GM19438 (cell line): Measurements from ENCODE around the gene TBRG4.

ENCODE experiments used
- ATAC-seq: cut with Tn5 transposase; IDR thresholded peaks from one replicate; pipeline ENCODE4 v1.9.1; 2021; ENCODE audit warnings: low read depth; ENCODE audit not compliant: unreplicated experiment

TBRG4 gene

DNA sequence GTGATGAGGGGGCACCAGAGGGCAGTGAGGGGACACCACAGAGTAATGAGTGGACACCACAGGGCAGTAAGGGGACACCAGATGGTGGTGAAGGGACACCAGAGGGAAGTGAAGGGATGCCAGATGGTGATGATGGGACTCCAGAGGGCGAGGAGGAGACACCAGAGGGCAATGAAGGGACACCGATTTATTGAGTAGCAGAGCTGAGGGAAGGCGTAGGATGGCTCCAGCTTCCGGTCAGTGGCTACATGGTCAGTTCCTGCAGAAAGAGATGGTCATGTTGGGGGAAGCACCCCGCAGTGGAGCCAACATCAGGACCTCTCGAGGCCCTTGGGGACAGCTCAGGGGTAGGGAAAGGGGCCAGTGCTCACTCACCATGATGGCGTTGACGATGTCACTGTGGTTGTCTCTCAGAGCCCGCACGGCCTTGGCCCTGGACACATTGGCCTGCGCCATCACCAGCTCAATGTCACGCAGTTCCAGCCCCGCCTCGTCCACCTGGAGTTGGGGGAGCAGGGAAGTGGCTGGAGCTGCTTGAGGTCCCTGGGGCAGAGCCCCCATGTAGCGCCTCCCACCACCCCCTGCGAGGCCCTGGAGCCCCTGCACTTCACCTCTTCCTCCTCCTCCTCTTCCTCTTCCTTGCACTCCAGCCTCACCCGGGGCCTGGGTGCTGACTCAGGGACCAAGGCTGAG is 31.1 kb downstream of the TBRG4 start:
- ATAC-seq: no peak

DNA sequence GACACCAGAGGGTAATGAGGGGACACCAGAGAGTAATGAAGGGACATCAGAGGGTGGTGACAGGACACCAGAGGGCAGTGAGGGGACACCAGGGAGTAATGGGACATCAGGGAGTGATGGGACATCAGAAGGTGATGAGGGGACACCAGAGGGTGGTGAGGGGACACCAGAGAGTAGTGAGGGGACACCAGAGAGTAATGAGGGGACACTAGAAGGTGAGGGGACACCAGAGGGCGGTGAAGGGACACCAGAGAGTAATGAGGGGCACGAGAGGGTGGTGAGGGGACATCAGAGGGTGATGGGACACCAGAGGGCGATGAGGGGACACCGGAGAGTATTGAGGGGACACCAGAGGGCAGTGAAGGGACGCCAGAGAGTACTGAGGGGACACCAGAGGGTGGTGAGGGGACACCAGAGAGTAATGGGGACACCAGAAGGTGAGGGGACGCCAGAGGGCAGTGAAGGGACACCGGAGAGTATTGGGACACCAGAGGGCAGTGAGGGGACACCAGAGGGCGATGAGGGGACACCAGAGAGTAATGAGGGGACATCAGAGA is 33.3 kb downstream of the TBRG4 start:
- no peak for ATAC-seq

DNA sequence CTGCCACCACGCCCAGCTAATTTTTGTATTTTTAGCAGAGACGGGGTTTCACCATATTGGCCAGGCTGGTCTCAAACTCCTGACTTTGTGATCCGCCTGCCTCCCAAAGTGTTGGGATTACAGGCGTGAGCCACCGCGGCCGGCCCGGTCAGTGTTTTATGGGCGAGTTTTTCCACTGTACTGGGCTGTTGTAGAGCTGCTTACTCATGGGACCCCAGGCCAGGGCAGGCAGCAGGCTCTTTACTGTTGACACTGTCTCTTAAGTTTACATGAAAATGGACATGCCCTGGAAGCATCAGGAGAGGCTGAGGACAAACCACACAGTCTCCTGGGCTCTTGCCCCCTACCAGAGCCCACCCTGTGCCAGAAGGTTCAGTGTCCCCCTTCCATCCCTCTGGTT is 33.9 kb downstream of the TBRG4 start:
- no peak for ATAC-seq

DNA sequence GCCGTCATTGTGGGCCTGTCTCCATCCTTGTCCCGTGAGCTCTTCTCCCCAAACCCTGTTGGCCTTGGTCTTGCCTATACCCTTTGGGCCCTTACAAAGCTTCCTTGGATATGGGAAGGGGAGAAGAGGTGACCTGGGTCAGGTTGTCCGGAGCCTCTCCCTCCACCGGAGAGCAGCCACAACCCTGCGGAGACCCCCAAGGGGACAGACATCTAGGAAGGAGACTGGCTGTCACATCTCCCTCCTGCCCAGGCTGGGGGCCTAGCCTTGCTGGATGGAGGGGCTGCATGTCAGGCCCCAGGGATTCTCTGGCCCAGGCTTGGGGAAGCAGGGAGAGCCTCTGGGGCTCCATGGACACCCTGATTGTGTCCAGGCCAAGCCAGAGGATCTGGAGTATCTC is 34.6 kb downstream of the TBRG4 start:
- ATAC-seq: no peak

DNA sequence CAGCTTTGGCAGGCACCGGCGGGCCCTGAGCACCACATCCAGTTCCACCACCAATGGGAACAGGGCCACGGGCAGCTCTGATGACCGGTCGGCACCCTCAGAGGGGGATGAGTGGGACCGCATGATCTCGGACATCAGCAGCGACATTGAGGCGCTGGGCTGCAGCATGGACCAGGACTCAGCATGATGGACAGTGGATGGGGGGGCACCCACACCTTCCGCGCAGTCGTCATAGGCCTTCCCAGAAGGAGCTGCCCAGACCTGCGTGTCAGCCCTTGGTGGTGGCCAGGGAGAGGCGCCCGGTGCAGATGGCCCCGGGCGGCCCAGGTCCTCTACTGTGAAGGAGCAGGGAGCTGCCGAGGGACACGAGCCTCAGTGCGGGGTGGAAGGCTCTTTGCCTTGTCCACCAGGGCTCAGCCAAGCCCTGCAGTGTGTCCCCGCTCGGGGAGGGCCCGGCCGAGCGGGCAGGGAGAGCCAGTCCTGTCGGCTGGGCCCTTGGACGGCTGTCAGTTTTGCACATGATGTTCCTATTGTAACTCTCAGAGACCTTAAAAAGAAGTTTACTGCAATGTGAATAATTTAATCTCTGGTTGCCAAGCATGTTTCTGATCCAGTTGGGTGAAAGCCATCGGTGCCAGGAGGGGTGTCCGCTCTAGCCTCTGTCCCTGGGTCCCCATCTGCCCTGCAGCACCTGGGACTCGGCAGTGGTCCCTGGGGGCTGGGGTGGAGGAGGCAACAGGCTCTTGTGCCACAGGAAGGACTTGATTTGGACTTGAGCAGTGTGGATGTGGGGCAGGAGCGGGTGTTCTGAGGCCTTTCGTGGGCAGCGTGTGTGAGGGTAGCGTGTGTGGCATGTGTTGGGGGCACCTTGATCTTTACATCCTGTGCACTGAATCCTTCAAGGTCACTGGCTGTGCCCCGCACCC is 35.4 kb downstream of the TBRG4 start:
- ATAC-seq: no peak

DNA sequence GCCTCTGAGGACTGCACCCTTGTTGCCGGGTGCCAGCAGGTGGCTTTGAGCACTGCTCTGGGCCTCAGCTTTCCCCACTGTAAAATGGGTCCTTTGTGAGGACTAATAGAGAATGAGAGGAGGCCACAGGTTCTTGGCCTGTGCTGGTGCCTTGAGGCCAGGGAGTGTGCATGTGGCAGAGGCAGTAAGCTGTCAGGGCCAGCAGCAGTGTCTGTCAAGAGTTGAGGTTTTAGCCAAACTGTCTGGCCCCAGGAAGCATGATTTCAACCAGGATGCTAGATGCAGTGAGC is 36.2 kb downstream of the TBRG4 start:
- no peak for ATAC-seq

DNA sequence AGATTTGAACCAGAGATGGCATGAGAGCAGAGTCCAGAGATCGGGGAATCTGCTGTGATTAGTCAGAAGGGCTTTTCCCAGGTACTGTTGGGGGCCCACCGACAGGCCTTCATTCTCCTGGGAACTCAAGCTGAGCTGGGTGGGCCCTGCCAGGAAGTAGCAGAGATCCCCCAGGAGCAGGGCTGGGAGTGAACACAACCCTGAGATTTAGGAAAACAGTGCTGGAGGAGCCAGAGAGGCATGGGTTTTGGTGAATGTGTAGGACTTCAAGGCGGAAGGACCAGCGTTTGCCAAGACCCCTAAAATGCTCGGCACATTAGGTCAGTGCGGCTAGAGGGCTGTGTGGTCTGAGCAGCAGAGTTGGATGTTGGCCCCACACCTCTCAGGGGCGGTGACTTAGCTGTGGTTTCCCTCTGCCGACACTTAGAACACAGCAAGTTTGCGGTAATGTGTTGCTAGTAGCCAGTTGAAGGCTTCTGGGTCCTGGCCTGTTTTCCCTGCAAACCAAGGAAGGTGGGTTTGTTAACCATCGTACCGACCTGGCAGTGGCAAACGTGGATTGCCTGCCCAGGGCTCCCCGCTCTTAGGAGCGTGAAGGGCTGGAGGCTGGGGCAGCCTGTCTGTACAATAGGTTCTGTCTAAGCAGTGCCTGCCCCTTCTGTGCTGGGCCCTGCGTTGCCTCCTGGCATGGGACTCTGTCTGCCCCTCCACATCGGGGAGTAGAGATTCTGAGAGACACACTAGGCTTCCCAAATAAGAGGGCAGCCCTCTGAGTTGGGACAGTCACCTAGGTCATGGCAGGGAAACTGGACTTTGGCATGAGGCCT is 36.8 kb downstream of the TBRG4 start:
- ATAC-seq: no peak

DNA sequence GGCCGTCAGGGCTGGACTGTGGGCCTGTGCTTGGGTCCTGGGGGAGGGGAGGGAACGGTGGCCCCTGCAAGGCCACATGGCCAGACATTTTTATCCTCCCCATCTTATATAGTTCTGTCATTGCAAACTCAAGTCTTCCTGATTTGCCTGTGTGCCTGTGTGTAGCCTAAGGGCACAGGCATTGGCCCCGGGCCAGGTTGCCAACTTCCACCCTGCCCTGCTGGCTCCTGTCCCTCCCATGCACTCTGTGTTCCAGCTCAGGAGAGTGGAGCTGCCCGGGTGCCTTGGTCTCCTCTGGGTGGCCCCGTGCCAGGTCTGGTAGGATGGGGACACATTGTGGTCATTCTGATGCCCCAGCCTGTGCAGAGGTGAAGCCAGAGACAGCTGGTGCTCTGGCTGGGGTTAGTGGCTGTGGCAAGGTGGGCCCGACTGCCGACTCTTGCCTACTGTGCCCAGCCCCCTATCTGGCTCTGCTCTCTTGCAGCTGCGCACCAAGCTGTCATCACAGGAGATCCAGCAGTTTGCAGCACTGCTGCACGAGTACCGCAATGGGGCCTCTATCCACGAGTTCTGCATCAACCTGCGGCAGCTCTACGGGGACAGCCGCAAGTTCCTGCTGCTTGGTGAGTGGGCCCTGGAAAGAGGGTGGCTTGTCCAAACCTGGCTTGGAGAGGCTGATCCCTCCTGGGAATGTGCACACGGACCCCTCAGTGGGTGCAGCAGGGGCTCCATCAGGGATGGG is 37.5 kb downstream of the TBRG4 start:
- ATAC-seq: no peak

DNA sequence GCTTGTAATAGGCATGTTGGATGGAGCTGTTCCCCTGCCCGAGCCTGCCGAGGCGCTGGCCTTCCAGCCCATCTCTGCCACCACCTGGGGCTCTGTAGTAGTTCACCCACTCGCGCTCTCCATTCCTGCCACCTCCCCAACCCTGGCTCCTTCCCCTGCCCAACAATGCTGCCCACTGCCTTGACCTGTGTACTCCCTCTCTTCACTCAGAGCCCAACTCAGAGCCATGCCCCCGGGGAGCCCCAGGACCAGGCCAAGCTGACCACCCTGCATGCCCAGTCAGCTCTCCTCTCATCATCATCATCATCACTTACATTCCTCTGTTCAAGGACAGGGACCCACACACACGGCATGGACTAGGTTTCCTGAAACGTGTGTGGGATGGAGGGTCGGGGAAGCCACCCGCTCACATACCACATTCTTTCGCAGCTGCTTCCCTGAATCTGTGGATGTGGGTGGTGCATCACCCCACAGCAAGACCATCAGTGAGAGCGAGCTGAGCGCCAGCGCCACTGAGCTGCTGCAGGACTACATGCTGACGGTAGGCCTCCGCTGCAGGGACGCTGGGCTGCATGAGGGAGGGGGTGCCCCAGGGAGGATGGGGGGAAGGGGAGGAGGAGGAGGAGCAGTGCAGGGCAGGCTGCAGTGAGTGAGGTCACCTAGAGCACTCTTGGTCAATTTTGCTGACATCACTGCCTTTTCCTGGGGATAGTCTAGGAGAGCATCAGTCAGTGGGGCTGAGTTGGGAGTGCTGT is 38.3 kb downstream of the TBRG4 start:
- no peak for ATAC-seq

DNA sequence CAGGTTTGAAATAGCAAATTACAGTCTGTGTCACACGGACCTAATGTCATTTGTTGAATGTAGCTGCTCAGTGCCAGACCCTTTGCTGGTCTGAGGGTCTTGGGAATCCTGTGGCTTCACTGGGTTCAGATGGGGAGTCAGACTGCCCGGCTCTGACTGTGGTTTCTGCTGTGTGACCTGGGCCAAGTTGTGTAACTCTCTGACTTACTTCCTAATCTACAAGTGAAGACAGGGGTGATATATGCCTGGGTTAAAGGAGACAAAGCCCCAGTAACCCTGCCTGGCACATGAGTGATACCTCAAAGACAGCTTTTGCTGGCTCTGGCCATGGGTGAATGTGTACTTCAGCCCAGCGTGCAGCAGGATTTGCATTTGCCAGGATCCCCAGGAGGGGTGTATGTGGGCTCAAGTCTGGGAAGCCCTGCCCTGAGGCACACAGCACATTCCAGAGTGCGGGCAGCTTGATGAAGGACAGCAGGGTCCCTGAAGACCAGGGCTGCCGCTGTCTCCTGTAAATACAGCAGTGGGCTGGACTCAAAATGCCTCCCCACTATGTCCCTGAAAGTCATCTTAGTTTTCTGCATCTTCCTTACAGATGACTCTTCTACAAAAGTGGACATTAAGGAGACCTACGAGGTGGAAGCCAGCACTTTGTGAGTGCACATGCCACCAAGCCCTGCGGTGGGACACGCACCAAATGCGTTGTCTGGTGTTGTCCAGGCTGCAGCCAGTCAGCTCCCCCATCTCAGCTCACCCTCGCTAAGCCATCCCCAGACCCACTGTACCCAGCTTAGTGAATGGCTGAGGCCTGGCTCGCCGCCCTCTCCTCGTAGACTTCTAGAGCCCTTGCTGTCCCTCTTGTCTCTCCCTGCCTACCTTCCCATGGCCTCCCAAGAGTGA is 39.1 kb downstream of the TBRG4 start:
- ATAC-seq: no peak

DNA sequence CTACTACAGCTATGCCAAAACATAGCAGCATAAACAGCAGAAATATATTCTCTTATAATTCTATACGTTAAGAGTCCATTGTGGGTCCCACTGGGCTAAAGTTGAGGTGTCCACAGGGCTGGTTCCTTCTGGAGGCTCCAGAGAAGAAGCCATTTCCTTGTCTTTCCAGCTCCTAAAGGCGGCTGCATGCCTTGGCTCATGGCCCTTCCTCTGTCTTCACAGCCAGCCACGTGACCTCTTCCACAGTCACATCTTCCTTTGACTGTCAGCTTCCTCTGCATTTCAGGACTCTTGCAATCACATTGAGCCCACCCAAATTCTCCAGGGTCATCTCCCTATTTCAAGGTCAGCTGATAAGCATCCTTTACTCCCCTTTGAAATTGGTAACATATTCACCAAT is 40.0 kb downstream of the TBRG4 start:
- no peak for ATAC-seq

DNA sequence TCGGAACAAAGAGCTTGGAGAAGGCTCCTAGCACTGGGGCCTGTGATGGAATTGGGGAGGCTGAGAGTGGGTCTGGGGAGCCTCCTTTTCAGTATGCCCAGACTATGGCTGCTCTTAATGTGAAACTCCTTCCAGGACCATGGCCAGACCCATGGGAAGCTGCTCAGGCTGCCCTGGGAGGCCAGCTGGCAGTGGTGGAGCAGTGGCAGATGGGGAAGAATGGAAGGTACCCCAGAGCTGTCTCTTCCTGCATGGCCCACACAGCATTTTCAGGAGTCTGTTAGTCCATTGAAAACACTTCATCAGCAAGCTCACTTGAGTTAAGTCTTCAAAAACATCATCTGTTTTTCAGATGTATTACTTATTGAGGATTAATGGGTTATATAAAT is 41.2 kb downstream of the TBRG4 start:
- ATAC-seq: no peak

DNA sequence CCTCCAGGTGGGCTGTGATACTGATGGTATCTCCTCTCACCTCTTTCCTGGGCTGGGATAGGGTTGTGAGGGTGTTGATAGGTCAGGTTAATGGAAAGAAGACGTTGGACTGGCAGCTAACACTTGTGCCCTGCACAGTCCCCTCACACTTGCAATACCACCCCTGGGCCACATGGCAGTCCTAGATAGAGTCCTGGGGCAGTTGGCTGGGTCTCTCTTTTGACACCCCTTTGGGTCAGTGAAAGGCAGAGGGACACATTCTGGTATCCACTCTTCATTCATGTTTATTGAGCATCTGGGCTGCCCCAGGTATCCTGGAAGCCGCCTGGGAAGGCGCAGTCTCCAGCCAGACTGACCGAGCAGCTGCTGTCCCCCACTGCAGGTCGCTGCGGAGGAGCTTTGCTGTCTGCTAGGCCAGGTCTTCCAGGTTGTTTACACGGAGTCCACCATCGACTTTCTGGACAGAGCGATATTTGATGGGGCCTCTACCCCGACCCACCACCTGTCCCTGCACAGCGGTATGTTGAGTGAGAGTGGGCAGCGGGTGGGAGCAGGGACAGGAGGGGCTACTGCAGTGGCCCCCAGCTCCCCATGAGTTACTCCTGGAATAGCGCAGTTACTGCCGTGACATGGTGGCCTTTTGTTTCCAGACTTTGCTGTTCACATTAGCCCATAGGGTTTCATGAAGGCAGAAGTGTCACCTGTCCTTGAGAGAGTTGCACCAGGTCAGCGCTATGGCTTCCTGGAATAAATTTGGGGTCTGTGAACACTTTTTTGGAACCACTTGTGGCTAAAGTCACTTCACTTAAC is 41.8 kb downstream of the TBRG4 start:
- no peak for ATAC-seq

DNA sequence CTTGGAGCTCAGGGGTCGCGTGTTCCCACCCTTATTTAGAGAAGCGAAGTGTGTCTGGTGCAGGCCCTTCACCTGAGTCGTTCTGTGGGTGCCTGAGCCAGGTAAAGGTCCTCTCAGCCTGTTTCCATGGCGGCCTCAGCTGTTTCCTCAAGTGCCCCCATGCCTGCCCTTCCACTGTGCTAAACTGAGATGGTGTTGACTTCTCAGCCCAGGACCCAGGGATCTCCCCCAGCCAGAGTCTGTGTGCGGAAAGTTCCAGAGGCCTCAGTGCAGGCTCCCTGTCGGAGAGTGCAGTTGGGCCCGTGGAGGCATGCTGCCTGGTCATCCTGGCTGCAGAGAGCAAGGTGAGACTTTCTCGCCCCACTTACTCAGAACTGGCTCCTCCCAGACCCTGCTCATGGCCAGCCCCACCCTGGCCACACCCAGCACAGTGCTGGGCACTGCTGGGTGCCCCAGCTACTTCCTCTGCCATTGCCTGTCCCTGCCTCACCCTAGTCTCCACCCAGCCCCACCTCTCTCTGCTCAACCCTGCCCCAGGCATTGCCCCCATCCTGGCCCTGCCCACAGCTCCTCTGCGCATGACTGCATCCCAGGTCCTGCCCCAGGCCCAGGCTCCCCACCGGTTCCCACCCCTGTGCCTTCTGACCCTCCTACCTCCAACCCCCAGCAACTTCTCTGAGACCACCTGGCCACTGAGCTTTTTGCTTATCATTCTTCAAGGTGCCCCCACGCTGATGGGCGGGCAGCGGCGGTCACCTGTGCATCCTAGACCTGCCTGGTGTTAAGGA is 43.1 kb downstream of the TBRG4 start:
- ATAC-seq: no peak

DNA sequence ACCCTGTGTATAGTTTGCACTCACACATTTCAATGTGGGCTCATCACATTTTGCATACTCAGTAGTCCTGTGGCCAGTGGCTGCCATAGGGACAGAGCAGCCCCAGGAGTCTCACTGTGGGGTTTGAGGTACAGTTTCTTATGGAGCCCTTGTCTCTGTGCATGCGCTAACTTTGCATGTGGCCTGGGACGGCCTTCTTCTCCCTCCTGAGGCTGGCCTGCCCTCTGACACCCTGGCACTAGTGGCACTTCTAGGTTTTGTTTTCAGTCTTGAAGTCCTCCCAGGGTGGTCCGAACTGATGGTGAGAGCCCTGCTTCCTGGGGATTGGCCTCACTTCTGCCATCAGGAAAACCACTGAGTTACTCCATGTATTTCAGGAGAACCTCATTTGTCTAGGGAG is 43.9 kb downstream of the TBRG4 start:
- ATAC-seq: no peak

DNA sequence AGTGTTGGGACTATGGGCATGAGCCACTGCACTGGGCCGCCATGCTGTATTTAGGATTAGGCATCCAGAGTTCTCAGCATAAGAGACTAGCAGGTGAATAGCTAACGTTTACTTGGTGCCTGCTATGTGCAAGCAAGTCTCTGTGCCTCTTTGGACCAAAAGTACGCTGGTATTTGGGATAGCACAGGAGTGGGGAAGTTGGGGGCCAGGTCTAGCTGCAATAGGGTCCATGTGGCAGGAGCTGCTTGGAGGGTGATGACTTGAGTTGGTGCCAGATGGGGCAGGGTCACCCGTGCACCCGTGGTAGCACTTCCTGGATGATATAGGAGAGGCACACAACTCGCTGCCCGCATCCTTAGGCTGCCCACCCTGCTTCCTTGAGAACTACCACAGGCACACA is 45.1 kb downstream of the TBRG4 start:
- ATAC-seq: no peak
